Measurements from ENCODE around the gene SOX13. TPM values are rescaled to one million over a fixed set of nuclear protein-coding genes. Genes with fewer than 3 reads are reported as not detected.

The SOX13 gene
- polyA plus RNA-seq, 1 donor (not counting 4 experiments of a cell fraction or from before 2014, with no cell fraction given) = 4.9 TPM

DNA sequence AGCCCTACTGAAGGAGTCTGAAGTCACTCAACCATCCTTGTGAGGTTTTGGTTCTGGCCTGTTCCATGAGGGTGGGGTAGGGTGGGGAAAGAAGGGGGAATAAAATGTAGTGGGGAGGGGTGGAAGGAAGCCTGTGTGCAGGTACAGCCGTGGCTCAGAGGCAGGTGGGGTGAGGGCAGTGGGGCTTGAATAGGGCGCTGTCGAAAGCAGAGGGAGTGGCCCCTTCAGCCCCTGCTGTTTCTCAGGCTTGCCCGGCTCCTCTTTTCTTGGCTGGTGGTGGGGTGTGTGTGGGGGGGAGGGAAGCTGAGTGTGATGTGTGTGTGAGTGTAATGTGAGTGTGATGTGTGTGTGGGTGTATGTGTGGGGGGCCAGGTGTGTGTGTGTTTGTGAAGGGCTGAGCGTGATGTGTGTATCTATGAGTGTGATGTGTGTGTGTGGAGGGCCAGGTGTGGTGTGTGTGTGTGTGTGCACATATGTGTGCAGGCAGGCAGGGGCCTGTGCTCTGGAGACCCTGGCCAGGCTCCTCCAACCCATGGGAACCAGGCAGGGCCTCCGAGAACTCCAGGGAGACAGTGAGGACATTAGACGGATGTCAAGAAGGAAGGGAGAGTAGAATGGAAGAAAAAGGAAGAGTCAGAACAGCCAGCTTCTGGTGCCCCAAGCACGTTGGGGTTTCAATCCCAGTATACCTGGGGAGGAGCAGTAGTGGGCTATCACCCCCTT lies 9.0 kb downstream of the SOX13 start:
- H3K9me3 ChIP-seq (ENCODE audit: control insufficient read depth, low read depth, low read length) = no peaks in the 10 kb centered on the region
- H3K4me1 ChIP-seq (ENCODE audit: control insufficient read depth, extremely low read depth, insufficient read depth, low read length) = peaks cover 16% of the 10 kb centered on the region
- no peak for FAIRE-seq
- dilution Hi-C loops (cut with MboI; ENCODE audit: extremely low pct_ligation_motif_present, low sequenced_read_pairs) = no loop called here
- H3K4me2 ChIP-seq (ENCODE audit: control insufficient read depth, extremely low read depth, insufficient read depth, low read depth, low read length) = no peak overlapping the region
- no peak overlapping the region for H3K9ac ChIP-seq (ENCODE audit: control insufficient read depth, extremely low read depth, insufficient read depth, low read length)
- H3K79me2 ChIP-seq (ENCODE audit: control insufficient read depth, insufficient read depth, low read length) = peaks cover 7% of the 10 kb centered on the region
- no peak overlapping the region for H3K27ac ChIP-seq (ENCODE audit: control insufficient read depth, insufficient read depth, low read length)
- no peak for TF ChIP-seq EZH2 (IDR thresholded peaks at IDR 0.05; ENCODE audit: low read length)
- TF ChIP-seq, protein P1, sequence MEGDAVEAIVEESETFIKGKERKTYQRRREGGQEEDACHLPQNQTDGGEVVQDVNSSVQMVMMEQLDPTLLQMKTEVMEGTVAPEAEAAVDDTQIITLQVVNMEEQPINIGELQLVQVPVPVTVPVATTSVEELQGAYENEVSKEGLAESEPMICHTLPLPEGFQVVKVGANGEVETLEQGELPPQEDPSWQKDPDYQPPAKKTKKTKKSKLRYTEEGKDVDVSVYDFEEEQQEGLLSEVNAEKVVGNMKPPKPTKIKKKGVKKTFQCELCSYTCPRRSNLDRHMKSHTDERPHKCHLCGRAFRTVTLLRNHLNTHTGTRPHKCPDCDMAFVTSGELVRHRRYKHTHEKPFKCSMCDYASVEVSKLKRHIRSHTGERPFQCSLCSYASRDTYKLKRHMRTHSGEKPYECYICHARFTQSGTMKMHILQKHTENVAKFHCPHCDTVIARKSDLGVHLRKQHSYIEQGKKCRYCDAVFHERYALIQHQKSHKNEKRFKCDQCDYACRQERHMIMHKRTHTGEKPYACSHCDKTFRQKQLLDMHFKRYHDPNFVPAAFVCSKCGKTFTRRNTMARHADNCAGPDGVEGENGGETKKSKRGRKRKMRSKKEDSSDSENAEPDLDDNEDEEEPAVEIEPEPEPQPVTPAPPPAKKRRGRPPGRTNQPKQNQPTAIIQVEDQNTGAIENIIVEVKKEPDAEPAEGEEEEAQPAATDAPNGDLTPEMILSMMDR (optimal IDR thresholded peaks at IDR 0.05 in 1 of 3, IDR thresholded peaks at IDR 0.05 in 1 of 3, conservative IDR thresholded peaks at IDR 0.05 in 1 of 3; ENCODE audit: extremely low read depth in 1 of 3, insufficient read depth in 2 of 3, low read length in 3 of 3) = no peak
- H3K9me1 ChIP-seq (ENCODE audit: control insufficient read depth, extremely low read depth, insufficient read depth, low read length) = no peaks in the 10 kb centered on the region
- H3K4me3 ChIP-seq (ENCODE audit: control insufficient read depth in 2 of 3, extremely low read depth in 1 of 3, insufficient read depth in 2 of 3, low read depth in 1 of 3, low read length in 3 of 3) = no peak overlapping the region
- no peaks in the 10 kb centered on the region for H4K20me1 ChIP-seq (ENCODE audit: control insufficient read depth, extremely low read depth, insufficient read depth, low read length)
- no peaks in the 10 kb centered on the region for H3K27me3 ChIP-seq (ENCODE audit: control insufficient read depth, extremely low read depth, insufficient read depth, low read length)
- no peaks in the 10 kb centered on the region for H3K36me3 ChIP-seq (ENCODE audit: control insufficient read depth in 2 of 2, extremely low read depth in 1 of 2, insufficient read depth in 2 of 2, low read length in 2 of 2)
- DNase-seq (ENCODE audit: low read depth, low spot score) = no peak
- H2AFZ ChIP-seq (ENCODE audit: control insufficient read depth, low read length) = no peak overlapping the region

DNA sequence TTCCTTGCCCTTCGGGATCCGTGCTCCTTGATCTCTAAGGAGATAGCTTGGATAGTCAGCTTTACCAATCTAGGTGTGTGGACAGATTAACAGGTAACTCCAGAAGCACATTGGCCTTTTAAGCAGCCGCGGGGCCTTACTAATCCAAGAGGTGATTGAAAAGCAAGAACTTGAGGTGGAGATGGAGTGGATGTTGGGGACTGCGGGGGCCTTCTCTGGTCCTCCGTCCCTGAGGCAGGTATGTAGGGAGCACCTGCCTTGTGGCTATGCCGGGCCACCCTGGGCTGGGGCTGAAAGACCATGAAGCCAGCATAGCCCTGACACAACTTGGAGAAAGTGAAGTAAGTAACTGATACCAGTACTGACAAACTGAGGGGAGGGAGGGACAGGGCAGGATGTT lies 10.6 kb downstream of the SOX13 start:
- H3K27ac ChIP-seq (ENCODE audit: control insufficient read depth, insufficient read depth, low read length) = no peak overlapping the region
- dilution Hi-C loops (cut with MboI; ENCODE audit: extremely low pct_ligation_motif_present, low sequenced_read_pairs) = no loop called here
- no peak for FAIRE-seq

More for the DNA sequence above, 10.6 kb downstream of the SOX13 start:
- DNase-seq (ENCODE audit: low read depth, low spot score) = no peak
- Histone ChIP-seq H2AFZ (ENCODE audit: control insufficient read depth, low read length) (no peak overlapping the region), H3K4me3 (ENCODE audit: control insufficient read depth in 2 of 3, extremely low read depth in 1 of 3, insufficient read depth in 2 of 3, low read depth in 1 of 3, low read length in 3 of 3) (no peak overlapping the region), H4K20me1 (ENCODE audit: control insufficient read depth, extremely low read depth, insufficient read depth, low read length) (no peaks in the 10 kb centered on the region), H3K79me2 (ENCODE audit: control insufficient read depth, insufficient read depth, low read length) (peaks cover 10% of the 10 kb centered on the region), H3K36me3 (ENCODE audit: control insufficient read depth in 2 of 2, extremely low read depth in 1 of 2, insufficient read depth in 2 of 2, low read length in 2 of 2) (no peaks in the 10 kb centered on the region), H3K9me3 (ENCODE audit: control insufficient read depth, low read depth, low read length) (no peaks in the 10 kb centered on the region), H3K4me1 (ENCODE audit: control insufficient read depth, extremely low read depth, insufficient read depth, low read length) (peaks cover 17% of the 10 kb centered on the region), H3K27me3 (ENCODE audit: control insufficient read depth, extremely low read depth, insufficient read depth, low read length) (no peaks in the 10 kb centered on the region), H3K4me2 (ENCODE audit: control insufficient read depth, extremely low read depth, insufficient read depth, low read depth, low read length) (no peak overlapping the region), H3K9me1 (ENCODE audit: control insufficient read depth, extremely low read depth, insufficient read depth, low read length) (no peaks in the 10 kb centered on the region), H3K9ac (ENCODE audit: control insufficient read depth, extremely low read depth, insufficient read depth, low read length) (no peak overlapping the region)
- TF ChIP-seq, protein P1 (optimal IDR thresholded peaks at IDR 0.05 in 1 of 3, IDR thresholded peaks at IDR 0.05 in 1 of 3, conservative IDR thresholded peaks at IDR 0.05 in 1 of 3; ENCODE audit: extremely low read depth in 1 of 3, insufficient read depth in 2 of 3, low read length in 3 of 3) = no peak
- TF ChIP-seq EZH2 (IDR thresholded peaks at IDR 0.05; ENCODE audit: low read length) = no peak
